ENCODE measurements around the gene SVIL. TPM values are rescaled to one million over a fixed set of nuclear protein-coding genes. Genes with fewer than 3 reads are reported as not detected.
"Not testable (repeated sequence)": the region's sequence is repeated elsewhere in the genome, so short reads cannot be mapped to it uniquely, and the experiment has no call there.

Gene SVIL
- total and polyA plus RNA-seq, 4 donors: 30.2 to 119 (median 56.7) TPM

DNA sequence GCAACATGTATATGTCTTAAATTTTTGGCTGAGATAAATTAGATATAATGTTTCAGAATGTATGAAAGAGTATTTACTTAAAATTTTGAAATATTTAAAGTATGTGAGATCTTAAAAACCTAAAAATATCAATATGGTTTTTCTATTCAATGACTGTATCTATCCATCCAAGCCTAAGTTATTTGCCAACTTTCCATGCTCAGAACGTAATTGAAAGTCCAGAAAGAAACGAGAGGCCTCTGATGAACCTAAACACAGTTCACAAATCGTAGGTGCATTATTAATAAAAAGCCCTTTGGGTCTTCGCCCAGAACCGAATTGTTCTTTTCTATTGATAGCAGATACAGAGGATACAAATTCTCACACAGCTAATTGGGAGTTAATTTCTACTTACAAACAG is 6.5 kb downstream of the SVIL start:
- Histone ChIP-seq H3K4me1 (ENCODE audit: control insufficient read depth, insufficient read depth, low read length) (no peaks in the 10 kb centered on the region), H3K27ac (ENCODE audit: low read depth, low read length) (no peak overlapping the region), H3K36me3 (ENCODE audit: control insufficient read depth, insufficient read depth, low read length) (no peaks in the 10 kb centered on the region), H3K9me3 (ENCODE audit: control insufficient read depth, insufficient read depth, low read length) (no peaks in the 10 kb centered on the region), H3K27me3 (ENCODE audit: control insufficient read depth, insufficient read depth, low read length) (no peaks in the 10 kb centered on the region), H3K4me3 (ENCODE audit: low read depth, low read length) (no peak overlapping the region)
- DNase-seq (ENCODE audit: low read depth in 4 of 6, low spot score in 6 of 6): no peak
- 71% methylated on average over 1 of the region's 5 CpGs for WGBS (ENCODE audit: insufficient coverage)

DNA sequence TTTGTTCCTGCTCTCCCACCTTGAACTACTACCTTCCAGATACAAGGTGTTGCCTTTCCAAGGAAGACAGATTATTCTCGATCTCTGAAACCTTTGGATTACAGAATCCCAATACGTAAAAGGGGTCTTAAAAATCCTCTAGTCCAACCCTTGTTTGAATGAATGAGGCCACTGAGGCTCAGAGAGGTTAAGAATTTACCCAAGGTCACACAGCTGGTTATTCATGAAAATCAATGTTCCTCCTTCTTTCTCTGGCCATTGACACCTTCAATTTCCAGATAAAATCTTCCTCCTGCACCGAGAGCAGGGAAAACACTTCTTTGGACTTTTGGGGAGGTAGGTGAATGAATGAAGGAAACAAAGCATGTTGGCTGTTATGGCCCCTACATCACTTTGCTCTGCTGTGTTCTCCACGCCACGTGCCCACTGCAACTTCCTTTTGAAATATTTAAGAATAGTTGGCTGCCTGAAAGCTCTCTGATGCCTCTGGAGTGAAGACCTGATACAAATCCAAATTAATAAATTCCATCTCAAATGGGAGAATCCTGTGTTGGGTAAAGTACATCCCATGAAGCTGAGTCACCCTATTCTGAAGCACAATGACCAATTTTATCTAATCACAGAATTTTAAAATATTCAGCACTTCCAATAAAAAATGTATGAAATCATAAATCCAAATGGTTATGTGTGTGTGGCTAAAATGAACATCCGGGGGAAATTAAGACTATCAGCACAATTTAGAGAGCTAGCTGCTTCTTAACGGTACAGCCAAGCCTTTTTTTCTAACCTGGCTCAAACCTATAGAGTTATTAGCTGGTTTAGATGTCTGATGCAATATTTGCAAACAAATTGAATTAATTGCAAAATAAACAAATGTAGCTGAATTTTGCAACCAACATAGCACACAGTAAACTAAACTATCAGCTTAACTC is 7.3 kb downstream of the SVIL start:
- DNase-seq (ENCODE audit: low read depth in 4 of 6, low spot score in 6 of 6): peak in 1 of 6 donors; percentile 39
- WGBS (ENCODE audit: insufficient coverage): 100% methylated on average over 1 of the region's 7 CpGs
- no peak overlapping the region for H3K27ac ChIP-seq (ENCODE audit: low read depth, low read length)
- H3K9me3 ChIP-seq (ENCODE audit: control insufficient read depth, insufficient read depth, low read length): no peaks in the 10 kb centered on the region
- no peaks in the 10 kb centered on the region for H3K27me3 ChIP-seq (ENCODE audit: control insufficient read depth, insufficient read depth, low read length)
- H3K36me3 ChIP-seq (ENCODE audit: control insufficient read depth, insufficient read depth, low read length): no peaks in the 10 kb centered on the region
- no peak overlapping the region for H3K4me3 ChIP-seq (ENCODE audit: low read depth, low read length)
- H3K4me1 ChIP-seq (ENCODE audit: control insufficient read depth, insufficient read depth, low read length): no peaks in the 10 kb centered on the region

DNA sequence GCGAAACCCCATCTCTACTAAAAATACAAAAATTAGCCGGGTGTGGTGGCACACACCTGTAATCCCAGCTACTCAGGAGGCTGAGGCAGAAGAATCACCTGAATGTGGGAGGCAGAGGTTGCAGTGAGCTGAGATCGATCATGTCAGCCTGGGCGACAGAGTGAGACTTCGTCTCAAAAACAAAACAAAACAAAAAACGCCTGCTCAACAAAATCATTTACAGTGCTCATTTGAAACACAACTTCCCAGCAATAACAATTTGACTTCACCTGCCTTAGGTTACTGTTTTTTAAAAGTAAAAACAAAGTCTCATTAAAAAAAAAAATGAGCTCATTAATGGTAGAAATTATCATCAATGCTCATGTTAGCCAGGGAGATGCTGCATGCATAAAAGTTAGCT is 10.4 kb downstream of the SVIL start:
- H3K36me3 ChIP-seq (ENCODE audit: control insufficient read depth, insufficient read depth, low read length); H3K9me3 ChIP-seq (ENCODE audit: control insufficient read depth, insufficient read depth, low read length); H3K4me3 ChIP-seq (ENCODE audit: low read depth, low read length); H3K4me1 ChIP-seq (ENCODE audit: control insufficient read depth, insufficient read depth, low read length); H3K27ac ChIP-seq (ENCODE audit: low read depth, low read length); H3K27me3 ChIP-seq (ENCODE audit: control insufficient read depth, insufficient read depth, low read length); DNase-seq (ENCODE audit: low read depth in 4 of 6, low spot score in 6 of 6): not testable (repeated sequence)
- no CpG with 5 or more reads among the region's 6 CpGs for WGBS (ENCODE audit: insufficient coverage)

DNA sequence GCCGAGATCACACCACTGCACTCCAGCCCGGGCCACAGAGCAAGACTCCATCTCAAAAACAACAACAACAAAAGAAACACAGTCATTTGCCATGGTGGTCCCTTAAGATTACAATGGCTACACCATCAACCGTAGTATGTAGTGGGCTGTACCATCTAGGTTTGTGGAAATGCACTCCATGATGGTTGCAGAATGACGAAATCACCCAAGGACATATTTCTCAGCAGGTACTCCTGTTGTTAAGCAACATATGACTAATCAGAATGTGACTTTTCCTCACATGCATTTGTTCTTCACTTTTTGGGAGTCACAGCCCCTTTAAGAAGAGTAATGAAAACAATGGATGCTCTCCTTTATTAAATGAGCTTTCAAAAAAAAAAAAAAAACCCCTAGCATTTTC is 11.0 kb downstream of the SVIL start:
- 60% methylated on average over 1 of the region's 4 CpGs for WGBS (ENCODE audit: insufficient coverage)
- no peak overlapping the region for H3K27ac ChIP-seq (ENCODE audit: low read depth, low read length)

DNA sequence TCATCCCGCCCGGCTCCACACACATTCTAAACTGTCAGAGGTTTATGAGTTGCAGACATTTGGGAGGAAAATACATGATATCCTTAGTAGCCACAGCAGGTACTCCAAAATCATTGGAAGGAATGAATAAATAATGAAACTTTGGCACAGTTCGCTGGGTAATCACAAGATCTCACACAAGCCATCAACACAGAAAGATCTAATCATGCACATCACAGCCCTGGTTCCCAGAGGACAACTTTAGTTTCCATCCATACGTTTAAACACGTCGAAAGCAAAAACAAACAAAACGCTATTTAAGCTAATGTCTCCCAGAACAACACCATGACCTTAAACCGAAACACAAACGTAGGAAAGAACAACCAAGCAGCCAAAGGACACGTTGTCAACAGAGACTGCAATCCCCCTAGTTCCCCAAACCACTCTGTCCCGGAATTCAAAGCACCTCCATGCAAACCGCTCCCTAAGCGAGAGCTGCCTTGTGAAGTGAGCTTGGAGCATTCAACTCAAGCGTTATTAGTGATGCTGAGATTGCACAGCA is 12.3 kb downstream of the SVIL start:
- peaks cover 7% of the 10 kb centered on the region for H3K4me1 ChIP-seq (ENCODE audit: control insufficient read depth, insufficient read depth, low read length)
- no peaks in the 10 kb centered on the region for H3K9me3 ChIP-seq (ENCODE audit: control insufficient read depth, insufficient read depth, low read length)
- H3K27ac ChIP-seq (ENCODE audit: low read depth, low read length): peak overlapping the region; percentile 3
- WGBS (ENCODE audit: insufficient coverage): 39% methylated on average over 8 of the region's 14 CpGs
- H3K36me3 ChIP-seq (ENCODE audit: control insufficient read depth, insufficient read depth, low read length): no peaks in the 10 kb centered on the region
- no peak overlapping the region for H3K4me3 ChIP-seq (ENCODE audit: low read depth, low read length)
- H3K27me3 ChIP-seq (ENCODE audit: control insufficient read depth, insufficient read depth, low read length): no peaks in the 10 kb centered on the region
- peak in 1 of 6 donors; percentile 87 for DNase-seq (ENCODE audit: low read depth in 4 of 6, low spot score in 6 of 6)

More for the DNA sequence above, 11.0 kb downstream of the SVIL start:
- Histone ChIP-seq H3K9me3 (ENCODE audit: control insufficient read depth, insufficient read depth, low read length) (no peaks in the 10 kb centered on the region), H3K4me1 (ENCODE audit: control insufficient read depth, insufficient read depth, low read length) (peaks cover 7% of the 10 kb centered on the region), H3K36me3 (ENCODE audit: control insufficient read depth, insufficient read depth, low read length) (no peaks in the 10 kb centered on the region), H3K4me3 (ENCODE audit: low read depth, low read length) (no peak overlapping the region), H3K27me3 (ENCODE audit: control insufficient read depth, insufficient read depth, low read length) (no peaks in the 10 kb centered on the region)
- DNase-seq (ENCODE audit: low read depth in 4 of 6, low spot score in 6 of 6): no peak

DNA sequence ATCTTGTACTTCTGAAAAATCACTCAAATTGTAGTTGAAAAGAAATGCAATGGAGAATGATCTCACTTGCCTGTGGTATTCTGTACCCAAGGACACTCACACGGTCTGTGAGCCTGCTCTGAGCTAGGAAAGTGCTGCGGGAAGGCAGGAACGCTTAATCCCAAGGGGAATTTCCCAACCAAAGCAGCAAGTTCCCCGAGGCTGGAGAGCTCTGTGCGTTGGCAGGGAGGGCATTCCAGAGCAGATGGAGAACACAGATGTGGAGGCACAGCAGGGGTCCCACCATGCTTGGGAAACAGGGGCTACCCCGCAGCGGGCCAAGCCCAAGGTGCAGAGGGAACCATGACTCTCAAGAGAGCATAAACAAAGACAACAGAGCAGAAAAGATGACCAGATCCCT is 13.6 kb downstream of the SVIL start:
- 50% methylated on average over 4 of the region's 7 CpGs for WGBS (ENCODE audit: insufficient coverage)
- peak in 1 of 6 donors; percentile 28 for DNase-seq (ENCODE audit: low read depth in 4 of 6, low spot score in 6 of 6)
- Histone ChIP-seq H3K4me1 (ENCODE audit: control insufficient read depth, insufficient read depth, low read length) (peaks cover 7% of the 10 kb centered on the region), H3K27me3 (ENCODE audit: control insufficient read depth, insufficient read depth, low read length) (no peaks in the 10 kb centered on the region), H3K36me3 (ENCODE audit: control insufficient read depth, insufficient read depth, low read length) (no peaks in the 10 kb centered on the region), H3K4me3 (ENCODE audit: low read depth, low read length) (no peak overlapping the region), H3K9me3 (ENCODE audit: control insufficient read depth, insufficient read depth, low read length) (no peaks in the 10 kb centered on the region), H3K27ac (ENCODE audit: low read depth, low read length) (no peak overlapping the region)

DNA sequence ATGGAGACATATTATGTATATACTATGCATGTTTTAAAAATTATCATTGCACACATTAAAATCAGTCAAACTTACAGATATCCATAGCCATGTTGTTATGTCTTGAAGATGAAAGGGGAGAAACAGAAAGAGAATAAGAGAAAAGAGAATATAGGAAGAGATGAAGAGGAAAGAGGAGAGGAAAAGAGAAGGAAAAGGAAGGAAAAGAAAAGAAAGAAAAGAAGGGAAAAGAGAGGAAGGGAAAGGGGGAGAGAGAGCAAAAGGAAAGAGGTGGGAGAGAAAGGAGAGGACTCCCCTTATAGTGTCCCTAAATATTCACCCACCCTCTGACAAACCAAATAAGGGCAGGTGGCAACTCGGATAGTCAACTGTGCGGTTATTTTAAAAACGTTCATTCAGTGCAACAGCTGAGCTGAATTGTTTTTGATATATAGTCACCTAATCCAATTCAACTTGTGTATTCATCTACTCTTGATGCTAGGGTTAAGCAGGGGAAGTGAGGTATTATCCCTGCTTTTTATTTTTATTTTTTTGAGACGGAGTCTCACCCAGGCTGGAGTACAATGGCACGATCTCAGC is 14.6 kb downstream of the SVIL start:
- no peaks in the 10 kb centered on the region for H3K36me3 ChIP-seq (ENCODE audit: control insufficient read depth, insufficient read depth, low read length)
- H3K4me3 ChIP-seq (ENCODE audit: low read depth, low read length): no peak overlapping the region
- DNase-seq (ENCODE audit: low read depth in 4 of 6, low spot score in 6 of 6): no peak
- H3K9me3 ChIP-seq (ENCODE audit: control insufficient read depth, insufficient read depth, low read length): no peaks in the 10 kb centered on the region
- WGBS (ENCODE audit: insufficient coverage): 100% methylated on average over 1 of the region's 5 CpGs
- H3K27ac ChIP-seq (ENCODE audit: low read depth, low read length): no peak overlapping the region
- peaks cover 7% of the 10 kb centered on the region for H3K4me1 ChIP-seq (ENCODE audit: control insufficient read depth, insufficient read depth, low read length)
- H3K27me3 ChIP-seq (ENCODE audit: control insufficient read depth, insufficient read depth, low read length): no peaks in the 10 kb centered on the region

DNA sequence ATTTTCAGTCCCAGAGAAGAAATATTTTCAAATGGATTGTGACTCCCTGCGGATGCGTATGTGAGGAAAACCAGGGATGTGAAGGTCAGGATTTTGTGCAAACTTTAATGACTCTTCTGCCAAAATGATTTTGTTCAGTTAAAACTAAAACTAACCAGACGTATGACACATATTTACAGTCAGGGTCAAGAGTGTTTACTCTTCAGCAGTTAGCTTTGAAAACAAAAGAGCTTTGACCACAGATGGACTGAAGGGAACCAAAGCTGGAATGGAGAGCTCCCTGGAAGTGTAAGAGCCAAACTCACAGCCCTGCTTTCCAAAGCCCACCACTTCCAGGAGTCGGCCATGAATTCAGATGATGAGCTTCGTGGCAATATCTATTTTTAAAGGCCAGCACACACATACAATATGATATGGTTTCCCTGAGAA is 15.5 kb downstream of the SVIL start:
- H3K27ac ChIP-seq (ENCODE audit: low read depth, low read length): no peak overlapping the region
- no peaks in the 10 kb centered on the region for H3K36me3 ChIP-seq (ENCODE audit: control insufficient read depth, insufficient read depth, low read length)
- no peak overlapping the region for H3K4me3 ChIP-seq (ENCODE audit: low read depth, low read length)
- peaks cover 7% of the 10 kb centered on the region for H3K4me1 ChIP-seq (ENCODE audit: control insufficient read depth, insufficient read depth, low read length)
- 67% methylated on average over 1 of the region's 5 CpGs for WGBS (ENCODE audit: insufficient coverage)
- no peak for DNase-seq (ENCODE audit: low read depth in 4 of 6, low spot score in 6 of 6)
- no peaks in the 10 kb centered on the region for H3K9me3 ChIP-seq (ENCODE audit: control insufficient read depth, insufficient read depth, low read length)
- H3K27me3 ChIP-seq (ENCODE audit: control insufficient read depth, insufficient read depth, low read length): no peaks in the 10 kb centered on the region

DNA sequence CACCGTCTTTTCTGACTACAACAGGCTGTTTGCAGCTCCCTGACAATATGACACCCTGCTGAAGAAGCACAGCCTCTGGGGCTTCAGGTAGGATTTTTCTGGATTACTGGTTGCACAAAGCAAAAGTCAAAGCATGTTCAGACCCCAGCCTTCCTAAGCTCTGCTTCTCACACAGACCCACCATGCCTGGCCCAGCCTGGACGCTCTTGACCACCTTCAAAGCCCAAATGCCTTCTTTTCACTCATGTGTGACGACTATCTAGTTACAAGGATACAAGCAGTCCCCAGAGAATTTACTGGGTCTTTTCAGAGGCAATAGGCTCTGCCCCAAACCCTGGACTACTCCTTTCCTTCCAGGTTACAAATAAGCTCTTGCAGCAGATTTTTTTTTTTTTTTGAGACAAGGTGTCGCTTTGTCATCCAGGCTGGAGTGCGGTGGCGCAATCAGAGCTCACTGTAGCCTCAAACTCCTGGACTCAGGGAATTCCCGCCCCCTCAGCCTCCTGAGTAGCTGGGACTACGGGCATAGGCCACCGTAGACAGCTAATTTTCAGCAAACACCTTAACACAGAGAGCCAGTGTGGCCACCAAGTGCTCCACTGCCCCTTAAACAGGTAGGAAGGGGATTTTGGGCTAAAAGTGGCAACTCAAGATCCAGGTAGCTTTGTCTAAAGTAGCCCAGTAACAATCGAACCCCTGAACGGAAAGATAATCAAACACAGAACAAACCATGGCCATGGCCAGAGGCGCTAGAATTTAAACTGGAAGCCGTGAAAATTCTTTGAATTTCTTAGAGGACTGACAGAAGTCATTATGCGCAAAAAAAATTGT is 16.2 kb downstream of the SVIL start:
- WGBS (ENCODE audit: insufficient coverage): 80% methylated on average over 7 of the region's 14 CpGs
- peaks cover 7% of the 10 kb centered on the region for H3K4me1 ChIP-seq (ENCODE audit: control insufficient read depth, insufficient read depth, low read length)
- H3K36me3 ChIP-seq (ENCODE audit: control insufficient read depth, insufficient read depth, low read length): no peaks in the 10 kb centered on the region
- DNase-seq (ENCODE audit: low read depth in 4 of 6, low spot score in 6 of 6): no peak
- no peak overlapping the region for H3K4me3 ChIP-seq (ENCODE audit: low read depth, low read length)
- peak overlapping the region; percentile 20 for H3K27ac ChIP-seq (ENCODE audit: low read depth, low read length)
- no peaks in the 10 kb centered on the region for H3K9me3 ChIP-seq (ENCODE audit: control insufficient read depth, insufficient read depth, low read length)
- no peaks in the 10 kb centered on the region for H3K27me3 ChIP-seq (ENCODE audit: control insufficient read depth, insufficient read depth, low read length)

All from spinal cord (tissue), 10 donors.